Central memory CD4-positive, alpha-beta T cell (primary cell): ENCODE measurements around the gene MSANTD1.

Source experiments
- DNase-seq: peaks from one replicate; pipeline ENCODE4 v3.0.0; 2022

The MSANTD1 gene

GRCh38 chr4:3234171-3235029 lies 14.6 kb upstream of the MSANTD1 start:
- no peak for DNase-seq

- no peak for DNase-seq
Measured at GRCh38 chr4:3235030-3235345, 14.0 kb upstream of the MSANTD1 start.

- DNase-seq, result no peak
Measured at GRCh38 chr4:3235581-3235980, 13.4 kb upstream of the MSANTD1 start.

- DNase-seq, result no peak
Measured at GRCh38 chr4:3236326-3236878, 12.6 kb upstream of the MSANTD1 start.

- no peak for DNase-seq
Measured at GRCh38 chr4:3237266-3237665, 11.7 kb upstream of the MSANTD1 start.

- DNase-seq, result no peak
Measured at GRCh38 chr4:3237712-3238560, 11.0 kb upstream of the MSANTD1 start.

- DNase-seq, result no peak
Measured at GRCh38 chr4:3238721-3239120, 10.2 kb upstream of the MSANTD1 start.

GRCh38 chr4:3239303-3239702 lies 9.7 kb upstream of the MSANTD1 start:
- no peak for DNase-seq

- DNase-seq, result no peak
Measured at GRCh38 chr4:3239998-3240920, 8.7 kb upstream of the MSANTD1 start.

- DNase-seq, result no peak
Measured at GRCh38 chr4:3240936-3241522, 7.9 kb upstream of the MSANTD1 start.

GRCh38 chr4:3241898-3242524 lies 6.9 kb upstream of the MSANTD1 start:
- no peak for DNase-seq

- DNase-seq, result no peak
Measured at GRCh38 chr4:3243136-3243780, 5.7 kb upstream of the MSANTD1 start.

- DNase-seq, result no peak
Measured at GRCh38 chr4:3244002-3244401, 5.0 kb upstream of the MSANTD1 start.

- no peak for DNase-seq
Measured at GRCh38 chr4:3244747-3245146, 4.2 kb upstream of the MSANTD1 start.

- no peak for DNase-seq
Measured at GRCh38 chr4:3245676-3246075, 3.3 kb upstream of the MSANTD1 start.

- DNase-seq, result no peak
Measured at GRCh38 chr4:3246458-3247398, 2.2 kb upstream of the MSANTD1 start.

GRCh38 chr4:3247399-3248177 lies 1.4 kb upstream of the MSANTD1 start:
- DNase-seq, result no peak

GRCh38 chr4:3248178-3248480 lies 830 bp upstream of the MSANTD1 start:
- DNase-seq, result no peak

GRCh38 chr4:3249711-3250437 lies 915 bp downstream of the MSANTD1 start:
- DNase-seq, result no peak
